ENCODE measurements around the gene MLF1. TPM values are rescaled to one million over a fixed set of nuclear protein-coding genes. Genes with fewer than 3 reads are reported as not detected.

Gene MLF1
- total RNA-seq, 4 donors from 2014 or later = 4.0 to 6.2 (median 4.5) TPM

GRCh38 chr3:158563076-158563475 lies 7.9 kb upstream of the MLF1 start:
- TF ChIP-seq CTCF (IDR thresholded peaks at IDR 0.05; ENCODE audit: low read depth) = no peak

DNA sequence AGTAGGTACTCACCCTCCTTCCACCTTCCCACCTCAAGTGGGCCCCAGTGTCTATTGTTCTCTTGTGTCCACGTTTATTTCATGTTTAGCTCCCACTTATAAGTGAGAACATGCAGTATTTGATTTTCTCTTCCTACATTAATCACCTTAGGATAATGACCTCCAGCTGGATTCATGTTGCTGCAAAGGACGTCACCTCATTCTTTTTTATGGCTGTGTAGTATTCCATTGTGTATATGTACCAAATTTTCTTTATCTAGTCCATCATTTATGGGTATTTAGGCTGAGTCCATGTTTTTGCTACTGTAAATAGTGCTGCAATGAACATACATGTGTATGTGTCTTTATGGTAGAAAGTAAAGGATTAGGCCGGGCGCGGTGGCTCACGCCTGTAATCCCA lies 5.9 kb upstream of the MLF1 start:
- no peak for TF ChIP-seq CTCF (IDR thresholded peaks at IDR 0.05; ENCODE audit: low read depth)

DNA sequence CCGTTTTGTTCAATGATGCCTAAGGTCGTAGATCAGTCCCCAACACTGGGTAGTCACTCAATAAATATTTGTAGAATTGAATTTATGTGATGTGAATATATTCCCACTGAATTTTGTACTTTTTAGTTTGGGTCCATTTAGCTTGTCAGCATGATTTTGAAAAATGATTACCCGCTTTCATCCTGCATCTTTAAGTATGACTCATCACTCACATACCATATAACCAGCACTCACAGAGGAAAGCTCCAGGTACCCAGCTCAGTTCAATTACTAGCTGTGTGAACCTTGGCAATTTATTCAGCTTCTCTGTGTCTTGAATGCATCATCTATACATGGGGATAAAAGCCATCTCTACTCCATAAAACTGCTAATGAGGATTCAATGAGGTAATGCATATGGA lies 2.2 kb upstream of the MLF1 start:
- no peak for TF ChIP-seq CTCF (IDR thresholded peaks at IDR 0.05; ENCODE audit: low read depth)

DNA sequence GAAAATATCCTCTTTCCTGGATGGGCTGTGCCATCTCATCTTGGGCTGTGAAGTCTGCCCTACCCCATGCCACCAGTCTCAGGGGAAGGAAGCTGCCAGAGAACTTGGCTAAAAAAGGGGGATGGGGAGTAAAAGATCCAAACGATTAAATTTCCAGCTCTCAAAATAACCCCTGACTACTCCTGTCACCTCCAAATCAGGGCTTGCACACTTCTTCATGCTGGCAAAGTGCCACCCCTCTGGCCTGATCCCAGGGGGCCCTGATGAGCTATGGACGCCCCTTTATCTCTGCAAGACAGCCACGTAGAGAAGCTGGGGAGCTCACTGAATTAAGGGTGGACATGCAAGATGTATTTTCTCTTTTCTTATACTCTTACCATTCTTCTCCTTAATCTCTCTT lies 1.2 kb upstream of the MLF1 start:
- TF ChIP-seq CTCF (IDR thresholded peaks at IDR 0.05; ENCODE audit: low read depth) = no peak

DNA sequence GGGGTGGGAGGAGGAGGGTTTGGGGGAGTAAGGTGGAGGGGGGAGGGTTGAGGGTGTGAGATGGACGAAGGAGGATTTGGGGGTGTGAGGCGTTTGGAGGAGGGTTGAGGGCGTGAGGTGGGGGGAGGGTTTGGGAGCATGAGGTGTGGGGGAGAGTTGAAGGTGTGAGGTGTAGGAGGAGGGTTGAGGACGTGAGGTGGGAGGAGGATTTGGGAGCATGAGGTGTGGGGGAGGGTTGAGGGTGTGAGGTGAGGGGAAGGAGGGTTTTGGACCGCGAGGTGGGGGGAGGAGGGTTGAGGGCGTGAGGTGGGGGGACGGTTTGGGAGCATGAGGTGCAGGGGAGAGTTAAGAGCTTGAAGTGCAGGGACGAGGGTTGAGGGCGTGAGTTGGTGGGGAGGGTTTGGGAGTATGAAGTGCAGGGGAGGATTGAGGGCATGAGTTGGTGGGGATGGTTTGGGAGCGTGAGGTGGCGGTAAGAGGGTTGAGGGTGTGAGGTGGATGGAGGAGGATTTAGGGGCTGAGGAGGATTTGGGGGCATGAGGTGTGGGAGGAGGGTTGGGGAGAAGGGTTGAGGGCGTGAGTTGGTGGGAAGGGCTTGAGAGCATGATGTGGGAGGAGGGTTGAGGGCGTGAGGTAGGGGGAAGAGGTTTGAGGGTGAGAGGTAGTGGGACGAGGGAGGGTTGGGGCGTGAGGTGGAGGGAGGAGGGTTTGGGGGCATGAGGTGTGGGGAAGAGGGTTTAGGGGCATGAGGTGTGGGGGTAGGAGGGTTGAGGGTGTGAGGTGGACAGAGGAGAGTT lies 1.2 kb downstream of the MLF1 start:
- no peak for TF ChIP-seq CTCF (IDR thresholded peaks at IDR 0.05; ENCODE audit: low read depth)

DNA sequence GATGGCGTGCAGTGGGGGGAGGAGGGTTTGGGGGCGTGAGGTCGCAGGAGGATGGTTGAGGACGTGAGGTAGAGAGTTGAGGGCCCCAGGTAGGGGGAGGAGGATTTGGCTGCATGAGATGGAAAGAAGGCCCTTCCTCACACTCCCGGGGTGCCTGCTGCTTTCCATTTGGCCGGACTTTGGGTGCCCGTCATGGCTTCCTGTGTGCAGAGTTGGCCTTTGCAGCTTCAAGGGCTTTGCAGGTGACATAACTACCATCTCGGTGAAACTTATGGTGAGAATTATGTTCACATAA lies 1.7 kb downstream of the MLF1 start:
- no peak for TF ChIP-seq CTCF (IDR thresholded peaks at IDR 0.05; ENCODE audit: low read depth)

GRCh38 chr3:158573714-158574113 lies 2.7 kb downstream of the MLF1 start:
- TF ChIP-seq CTCF (IDR thresholded peaks at IDR 0.05; ENCODE audit: low read depth) = no peak
